Renal cortical epithelial cell (primary cell): ENCODE measurements around the gene PSD. TPM values are rescaled to one million over a fixed set of nuclear protein-coding genes. Genes with fewer than 3 reads are reported as not detected.

Experiments used
- DNase-seq: peaks from one replicate; pipeline ENCODE4 v3.0.0-alpha.2; 2011; ENCODE audit warnings: low read depth
- total RNA-seq: library from RNA; depleted of rRNA; stranded (reverse); fragments of >200 nt; gene quantifications from 2 replicates; pipeline ENCODE4 v1.2.3, GENCODE V29; 2014

The PSD gene
- total RNA-seq, 1 donor from 2014 or later = 3.5 TPM

GRCh38 chr10:102404361-102405107, 14.1 kb downstream of the PSD start:
- no peak for DNase-seq

DNA sequence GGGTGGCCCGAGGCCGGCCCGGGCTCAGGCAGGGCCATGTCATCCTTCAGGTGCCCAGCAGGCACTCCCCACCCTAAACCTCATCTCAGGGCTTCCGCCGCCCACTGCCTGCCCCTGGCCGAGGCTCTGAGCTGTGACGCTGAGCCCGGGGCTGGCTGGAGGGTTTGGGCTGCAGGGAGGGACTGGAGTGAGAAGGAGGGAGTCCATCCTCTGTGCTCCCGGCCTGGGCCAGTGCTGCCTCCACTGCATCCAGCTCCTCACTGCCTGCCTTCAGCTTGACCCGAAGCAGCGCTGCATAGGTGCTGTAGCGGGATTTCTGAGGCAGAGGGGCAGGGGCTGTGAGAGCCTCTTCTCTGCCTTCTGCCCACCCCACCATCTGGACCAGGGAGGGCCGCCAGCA, 15.5 kb downstream of the PSD start:
- no peak for DNase-seq

GRCh38 chr10:102402512-102402896, 16.1 kb downstream of the PSD start:
- no peak for DNase-seq

DNA sequence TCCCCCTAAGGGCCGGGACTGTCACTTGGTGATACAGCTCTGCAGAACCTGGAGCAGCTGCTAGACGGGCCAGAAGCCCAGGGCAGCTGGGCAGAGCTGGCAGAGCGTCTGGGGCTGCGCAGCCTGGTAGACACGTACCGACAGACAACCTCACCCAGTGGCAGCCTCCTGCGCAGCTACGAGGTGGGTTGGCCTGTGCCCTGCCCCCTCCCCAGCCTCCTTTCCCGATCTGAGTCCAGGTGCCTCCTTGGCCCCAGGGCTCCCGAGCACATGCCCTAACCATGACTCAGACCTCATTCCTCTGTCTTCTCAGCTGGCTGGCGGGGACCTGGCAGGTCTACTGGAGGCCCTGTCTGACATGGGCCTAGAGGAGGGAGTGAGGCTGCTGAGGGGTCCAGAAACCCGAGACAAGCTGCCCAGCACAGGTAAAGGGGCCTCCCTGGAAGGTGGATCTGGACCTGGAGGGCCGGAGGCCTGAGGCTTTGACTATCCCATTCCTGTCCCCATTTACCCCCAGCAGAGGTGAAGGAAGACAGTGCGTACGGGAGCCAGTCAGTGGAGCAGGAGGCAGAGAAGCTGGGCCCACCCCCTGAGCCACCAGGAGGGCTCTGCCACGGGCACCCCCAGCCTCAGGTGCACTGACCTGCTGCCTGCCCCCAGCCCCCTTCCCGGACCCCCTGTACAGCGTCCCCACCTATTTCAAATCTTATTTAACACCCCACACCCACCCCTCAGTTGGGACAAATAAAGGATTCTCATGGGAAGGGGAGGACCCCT, 16.7 kb downstream of the PSD start:
- DNase-seq = peak; percentile 70

GRCh38 chr10:102401342-102401654, 17.3 kb downstream of the PSD start:
- no peak for DNase-seq

GRCh38 chr10:102400598-102401341, 17.8 kb downstream of the PSD start:
- no peak for DNase-seq

DNA sequence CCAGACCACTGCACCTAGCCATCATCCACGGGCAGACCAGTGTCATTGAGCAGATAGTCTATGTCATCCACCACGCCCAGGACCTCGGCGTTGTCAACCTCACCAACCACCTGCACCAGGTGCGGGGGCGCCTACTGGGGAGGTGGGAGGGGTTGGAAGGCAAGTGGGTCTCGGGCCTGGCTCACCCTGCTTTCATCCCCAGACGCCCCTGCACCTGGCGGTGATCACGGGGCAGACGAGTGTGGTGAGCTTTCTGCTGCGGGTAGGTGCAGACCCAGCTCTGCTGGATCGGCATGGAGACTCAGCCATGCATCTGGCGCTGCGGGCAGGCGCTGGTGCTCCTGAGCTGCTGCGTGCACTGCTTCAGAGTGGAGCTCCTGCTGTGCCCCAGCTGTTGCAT, 18.5 kb downstream of the PSD start:
- no peak for DNase-seq

DNA sequence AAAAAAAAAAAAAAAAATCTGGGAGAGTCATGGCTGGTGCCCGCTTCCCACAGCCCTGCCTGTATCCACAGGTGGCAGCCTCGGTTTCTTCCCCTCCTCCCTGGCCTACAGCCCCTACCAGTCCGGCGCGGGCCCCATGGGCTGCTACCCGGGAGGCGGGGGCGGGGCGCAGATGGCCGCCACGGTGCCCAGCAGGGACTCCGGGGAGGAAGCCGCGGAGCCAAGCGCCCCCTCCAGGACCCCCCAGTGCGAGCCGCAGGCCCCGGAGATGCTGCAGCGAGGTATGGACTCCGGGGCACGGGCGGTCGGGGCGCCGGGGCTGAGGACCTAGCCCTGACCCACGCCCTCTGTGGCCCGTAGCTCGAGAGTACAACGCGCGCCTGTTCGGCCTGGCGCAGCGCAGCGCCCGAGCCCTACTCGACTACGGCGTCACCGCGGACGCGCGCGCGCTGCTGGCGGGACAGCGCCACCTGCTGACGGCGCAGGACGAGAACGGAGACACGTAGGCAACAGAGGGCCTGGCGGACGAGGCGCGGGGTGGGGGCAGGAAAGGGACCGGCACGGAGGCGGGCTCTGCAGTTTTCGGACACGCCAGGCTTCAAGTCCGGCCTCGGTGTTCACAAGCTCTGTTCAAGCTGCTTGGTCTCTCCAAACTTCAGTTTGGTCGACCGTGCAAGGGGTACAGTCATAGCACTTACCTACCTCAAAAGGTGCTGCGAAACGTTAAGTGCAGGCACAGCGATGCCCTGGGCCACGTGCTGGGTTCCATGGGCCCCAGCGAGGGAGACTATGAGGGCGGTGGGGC, 19.2 kb downstream of the PSD start:
- peak; percentile 47 for DNase-seq

DNA sequence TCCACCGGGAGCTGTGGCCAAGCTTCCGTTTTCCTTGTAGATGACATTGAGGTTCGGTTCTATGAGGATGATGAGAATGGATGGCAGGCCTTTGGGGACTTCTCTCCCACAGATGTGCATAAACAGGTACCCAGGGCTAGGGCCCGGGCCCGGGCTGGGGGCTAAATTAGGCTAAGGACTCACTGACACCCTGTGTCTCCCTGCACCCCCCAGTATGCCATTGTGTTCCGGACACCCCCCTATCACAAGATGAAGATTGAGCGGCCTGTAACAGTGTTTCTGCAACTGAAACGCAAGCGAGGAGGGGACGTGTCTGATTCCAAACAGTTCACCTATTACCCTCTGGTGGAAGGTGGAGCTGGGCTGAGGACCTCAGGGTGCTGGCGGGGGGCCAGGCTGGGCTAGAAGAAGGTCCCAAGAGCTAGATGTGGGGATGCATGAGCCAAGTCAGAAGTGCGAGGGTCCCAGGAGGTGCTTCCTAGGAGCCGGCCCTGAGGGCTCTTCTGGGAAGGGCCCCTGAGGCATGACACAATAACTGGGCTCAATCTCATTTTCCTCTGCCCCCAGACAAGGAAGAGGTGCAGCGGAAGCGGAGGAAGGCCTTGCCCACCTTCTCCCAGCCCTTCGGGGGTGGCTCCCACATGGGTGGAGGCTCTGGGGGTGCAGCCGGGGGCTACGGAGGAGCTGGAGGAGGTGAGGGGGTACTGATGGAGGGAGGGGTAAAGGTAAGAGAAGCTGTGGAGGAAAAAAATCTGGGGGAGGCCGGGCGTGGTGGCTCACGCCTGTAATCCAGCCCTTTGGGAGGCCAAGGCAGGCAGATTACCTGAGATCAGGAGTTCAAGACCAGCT, 20.2 kb downstream of the PSD start:
- DNase-seq = no peak

DNA sequence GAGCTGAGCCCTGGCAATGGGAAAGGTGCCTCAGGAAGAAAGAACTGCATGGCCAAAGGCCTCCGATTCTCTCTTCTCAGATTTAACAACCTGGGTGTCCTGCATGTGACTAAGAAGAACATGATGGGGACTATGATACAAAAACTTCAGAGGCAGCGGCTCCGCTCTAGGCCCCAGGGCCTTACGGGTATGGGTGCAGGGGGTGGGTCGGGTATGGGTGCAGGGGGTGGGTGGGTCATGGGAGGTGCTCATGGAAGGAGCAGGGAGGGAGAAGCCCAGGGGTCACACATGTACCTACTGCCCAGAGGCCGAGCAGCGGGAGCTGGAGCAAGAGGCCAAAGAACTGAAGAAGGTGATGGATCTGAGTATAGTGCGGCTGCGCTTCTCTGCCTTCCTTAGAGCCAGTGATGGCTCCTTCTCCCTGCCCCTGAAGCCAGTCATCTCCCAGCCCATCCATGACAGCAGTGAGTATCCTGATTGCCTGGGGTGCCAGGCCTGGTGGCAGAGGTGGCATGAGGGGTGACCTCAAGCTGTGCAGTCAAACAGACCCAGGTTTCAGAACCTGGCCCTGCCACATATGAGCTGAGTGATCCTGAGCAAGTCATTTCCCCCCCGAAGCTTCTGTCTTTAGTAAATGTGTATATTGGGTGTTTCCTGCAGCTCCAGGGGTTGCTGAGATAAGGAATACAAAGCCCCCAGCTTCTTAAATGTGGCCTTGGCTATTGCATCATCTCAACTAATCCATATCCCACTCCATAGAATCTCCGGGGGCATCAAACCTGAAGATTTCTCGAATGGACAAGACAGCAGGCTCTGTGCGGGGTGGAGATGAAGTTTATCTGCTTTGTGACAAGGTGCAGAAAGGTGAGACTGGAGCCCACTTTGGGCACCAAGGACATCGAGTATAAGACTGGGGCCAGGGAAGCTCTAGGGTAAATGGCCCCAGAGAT, 21.1 kb downstream of the PSD start:
- DNase-seq = no peak

- no peak for DNase-seq
These were observed 21.8 kb downstream of the PSD start for GRCh38 chr10:102396730-102397151.

- no peak for DNase-seq
These were observed 22.3 kb downstream of the PSD start for GRCh38 chr10:102396317-102396650.

DNA sequence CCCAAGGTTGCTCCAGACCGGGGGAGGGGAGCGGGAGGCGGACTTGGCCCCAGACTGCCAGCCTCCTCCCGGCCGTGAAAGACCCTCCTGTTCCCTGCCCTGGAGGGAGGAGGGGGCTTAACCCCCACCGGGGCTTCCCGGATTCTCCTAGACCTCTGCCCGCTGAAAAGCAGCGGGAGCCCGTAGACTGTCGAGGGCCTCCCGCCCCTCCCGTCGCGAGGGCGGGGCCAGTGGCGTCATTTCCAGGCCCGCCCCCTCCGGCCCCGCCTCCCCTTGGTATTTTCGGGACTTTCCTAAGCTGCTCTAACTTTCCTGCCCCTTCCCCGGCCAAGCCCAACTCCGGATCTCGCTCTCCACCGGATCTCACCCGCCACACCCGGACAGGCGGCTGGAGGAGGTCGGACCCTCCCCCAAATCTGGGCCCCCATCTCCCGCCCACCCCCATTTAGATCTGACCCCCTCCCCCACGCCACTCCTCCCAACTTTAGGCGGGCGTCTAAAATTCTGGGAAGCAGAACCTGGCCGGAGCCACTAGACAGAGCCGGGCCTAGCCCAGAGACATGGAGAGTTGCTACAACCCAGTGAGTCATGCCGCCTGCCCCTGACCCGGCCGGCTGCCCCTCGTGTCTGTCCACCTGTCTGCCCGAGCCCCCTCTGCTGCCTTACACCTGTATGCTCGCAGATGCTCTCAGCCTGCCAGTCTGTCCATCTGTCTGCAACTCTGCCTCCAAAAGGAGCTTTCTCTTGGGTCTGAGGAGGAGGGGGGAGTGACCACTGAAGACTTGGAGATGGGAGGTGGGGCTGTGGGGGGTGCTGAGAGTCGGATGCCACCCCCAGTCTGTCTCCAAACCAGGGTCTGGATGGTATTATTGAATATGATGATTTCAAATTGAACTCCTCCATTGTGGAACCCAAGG, 22.9 kb downstream of the PSD start, which contains the start of gene NFKB2:
TSS of gene NFKB2 (plus strand) at position 306 of the 917 bp plus-strand sequence. CDS start at position 561, 255 bp downstream.
- DNase-seq = peak; percentile 74

- peak; percentile 44 for DNase-seq
These were observed 23.7 kb downstream of the PSD start for GRCh38 chr10:102394801-102395399.

DNA sequence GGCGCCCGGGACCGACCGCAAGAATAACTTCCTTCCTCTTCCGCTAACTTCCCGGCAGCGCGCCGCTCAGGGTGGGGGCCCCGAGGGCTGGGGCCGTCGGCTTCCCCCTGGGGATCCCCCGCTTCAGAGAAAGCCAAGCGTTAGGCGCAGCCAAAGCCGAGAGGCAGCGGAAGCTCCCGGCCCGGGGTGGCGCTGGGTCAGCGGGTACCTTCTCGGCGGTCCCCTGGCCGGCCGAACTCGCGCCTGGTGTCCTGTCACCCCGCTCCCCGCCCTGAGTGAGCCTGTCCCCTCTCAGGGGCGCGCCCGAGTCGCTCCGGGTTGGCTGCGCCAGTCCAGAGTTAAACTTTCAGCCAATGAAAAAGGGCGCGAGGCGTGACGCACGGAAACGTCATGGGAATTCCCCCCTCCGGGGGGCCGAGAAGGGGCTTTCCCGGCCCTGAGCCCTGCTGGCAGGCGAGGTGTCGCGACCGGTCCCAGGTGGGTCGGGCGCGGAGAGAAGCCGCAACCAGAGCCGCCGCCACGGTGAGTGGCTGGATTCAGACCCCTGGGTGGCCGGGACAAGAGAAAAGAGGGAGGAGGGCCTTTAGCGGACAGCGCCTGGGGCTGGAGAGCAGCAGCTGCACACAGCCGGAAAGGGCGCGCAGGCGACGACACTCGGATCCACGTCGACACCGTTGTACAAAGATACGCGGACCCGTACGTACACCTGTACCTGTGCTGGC, 24.3 kb downstream of the PSD start:
- peak; percentile 83 for DNase-seq

GRCh38 chr10:102393411-102394078, 25.0 kb downstream of the PSD start:
- DNase-seq = no peak

- no peak for DNase-seq
These were observed 26.3 kb downstream of the PSD start for GRCh38 chr10:102392306-102392705.
